ENCODE measurements around the gene UBE2C. TPM values are rescaled to one million over a fixed set of nuclear protein-coding genes. Genes with fewer than 3 reads are reported as not detected.
A peak's percentile ranks its signal among the peaks of the same experiment; 100 is the strongest.

Gene UBE2C
- total RNA-seq, 2 donors from 2014 or later = 139 to 216 TPM

GRCh38 chr20:45765980-45766379 lies 46.5 kb upstream of the UBE2C start:
- Mint-ChIP-seq H3K4me1 (peaks cover 31% of the 10 kb centered on the region), H3K27me3 (ENCODE audit: insufficient read depth) (no peaks in the 10 kb centered on the region), H3K36me3 (ENCODE audit: low read depth) (peaks cover 4% of the 10 kb centered on the region), H3K27ac (peak overlapping the region; percentile 86), H3K4me3 (no peak overlapping the region), H3K9me3 (no peaks in the 10 kb centered on the region)
- H3K36me3 ChIP-seq (ENCODE audit: control insufficient read depth, insufficient read depth, low read length) = no peaks in the 10 kb centered on the region
- no peak overlapping the region for H3K9ac ChIP-seq (ENCODE audit: extremely low read depth, low read length, poor library complexity, severe bottlenecking)
- H3K9me3 ChIP-seq (ENCODE audit: control insufficient read depth, low read length) = peaks cover 15% of the 10 kb centered on the region
- no peak overlapping the region for H3K27ac ChIP-seq (ENCODE audit: low read depth, low read length)
- 66 to 100% methylated on average over 2 to 3 of the region's 3 CpGs for WGBS, 2 experiments (ENCODE audit: insufficient coverage in 1 of 2, insufficient read length in 1 of 2)
- peak; percentile 64 for DNase-seq
- no peak overlapping the region for H3K4me3 ChIP-seq (ENCODE audit: low read length)
- no peaks in the 10 kb centered on the region for H3K27me3 ChIP-seq (ENCODE audit: control insufficient read depth, insufficient read depth, low read length, poor library complexity, severe bottlenecking)
- no peak for TF ChIP-seq CTCF (conservative IDR thresholded peaks at IDR 0.05)
- no peaks in the 10 kb centered on the region for H3K4me1 ChIP-seq (ENCODE audit: control insufficient read depth, insufficient read depth, low read length)

GRCh38 chr20:45768479-45768878 lies 44.0 kb upstream of the UBE2C start:
- DNase-seq = no peak
- no peaks in the 10 kb centered on the region for H3K9me3 ChIP-seq (ENCODE audit: control insufficient read depth, low read length)
- no peak overlapping the region for H3K4me3 Mint-ChIP-seq
- no peaks in the 10 kb centered on the region for H3K36me3 Mint-ChIP-seq (ENCODE audit: low read depth)
- H3K4me3 ChIP-seq (ENCODE audit: low read length) = no peak overlapping the region
- H3K4me1 Mint-ChIP-seq = peaks cover 36% of the 10 kb centered on the region
- no peak overlapping the region for H3K27ac Mint-ChIP-seq
- no peak overlapping the region for H3K27ac ChIP-seq (ENCODE audit: low read depth, low read length)
- H3K27me3 Mint-ChIP-seq (ENCODE audit: insufficient read depth) = no peaks in the 10 kb centered on the region
- no peaks in the 10 kb centered on the region for H3K27me3 ChIP-seq (ENCODE audit: control insufficient read depth, insufficient read depth, low read length, poor library complexity, severe bottlenecking)
- TF ChIP-seq CTCF (conservative IDR thresholded peaks at IDR 0.05) = no peak
- H3K9ac ChIP-seq (ENCODE audit: extremely low read depth, low read length, poor library complexity, severe bottlenecking) = no peak overlapping the region
- no peaks in the 10 kb centered on the region for H3K36me3 ChIP-seq (ENCODE audit: control insufficient read depth, insufficient read depth, low read length)
- no peaks in the 10 kb centered on the region for H3K9me3 Mint-ChIP-seq
- H3K4me1 ChIP-seq (ENCODE audit: control insufficient read depth, insufficient read depth, low read length) = peaks cover 2% of the 10 kb centered on the region

- H3K4me1 Mint-ChIP-seq = peaks cover 20% of the 10 kb centered on the region
- Histone ChIP-seq H3K27me3 (ENCODE audit: control insufficient read depth, insufficient read depth, low read length, poor library complexity, severe bottlenecking) (no peaks in the 10 kb centered on the region), H3K4me1 (ENCODE audit: control insufficient read depth, insufficient read depth, low read length) (peaks cover 2% of the 10 kb centered on the region), H3K36me3 (ENCODE audit: control insufficient read depth, insufficient read depth, low read length) (no peaks in the 10 kb centered on the region), H3K9ac (ENCODE audit: extremely low read depth, low read length, poor library complexity, severe bottlenecking) (no peak overlapping the region), H3K4me3 (ENCODE audit: low read length) (no peak overlapping the region), H3K9me3 (ENCODE audit: control insufficient read depth, low read length) (no peaks in the 10 kb centered on the region), H3K27ac (ENCODE audit: low read depth, low read length) (peak overlapping the region; percentile 14)
- no peaks in the 10 kb centered on the region for H3K9me3 Mint-ChIP-seq
- H3K27ac Mint-ChIP-seq = peak overlapping the region; percentile 6
- 44 to 69% methylated on average over 2 to 5 of the region's 5 CpGs for WGBS, 2 experiments (ENCODE audit: insufficient coverage in 1 of 2, insufficient read length in 1 of 2)
- no peak overlapping the region for H3K4me3 Mint-ChIP-seq
- H3K36me3 Mint-ChIP-seq (ENCODE audit: low read depth) = no peaks in the 10 kb centered on the region
- peak; percentile 99 for TF ChIP-seq CTCF (conservative IDR thresholded peaks at IDR 0.05)
- no peaks in the 10 kb centered on the region for H3K27me3 Mint-ChIP-seq (ENCODE audit: insufficient read depth)
- peak; percentile 97 for DNase-seq
These were observed 41.2 kb upstream of the UBE2C start for GRCh38 chr20:45771182-45771759.

All from endodermal cell (in vitro differentiated cells).